Hepatocyte (in vitro differentiated cells): ENCODE results near the gene CILP. TPM values are rescaled to one million over a fixed set of nuclear protein-coding genes. Genes with fewer than 3 reads are reported as not detected.

Experiments used
- DNase-seq: peaks from one replicate; pipeline ENCODE4 v3.0.0-alpha.2; 2016; ENCODE audit warnings: low spot score
- H2AFZ ChIP-seq: fragments of 200-600 bp; sonication (generic); 2 replicates; pipeline ENCODE4 v1.6.0; 2016; ENCODE audit warnings: antibody characterized with exemption, mild to moderate bottlenecking
- H3K27ac ChIP-seq: fragments of 200-600 bp; sonication (generic); 2 replicates; pipeline ENCODE4 v1.5.1; 2016; ENCODE audit warnings: mild to moderate bottlenecking
- H3K27me3 ChIP-seq: fragments of 200-600 bp; sonication (generic); 2 replicates; pipeline ENCODE4 v1.6.1; 2016
- H3K36me3 ChIP-seq: fragments of 200-600 bp; sonication (generic); replicated peaks from 2 replicates; pipeline ENCODE4 v1.5.1; 2016; ENCODE audit warnings: low read depth; ENCODE audit not compliant: insufficient read depth
- H3K4me1 ChIP-seq: fragments of 200-600 bp; sonication (generic); 2 replicates; pipeline ENCODE4 v1.5.1; 2016; ENCODE audit warnings: mild to moderate bottlenecking, moderate library complexity; ENCODE audit not compliant: insufficient read depth
- H3K4me2 ChIP-seq: fragments of 200-600 bp; sonication (generic); 2 replicates; pipeline ENCODE4 v1.6.0; 2016
- H3K4me3 ChIP-seq: fragments of 200-600 bp; sonication (generic); 2 replicates; pipeline ENCODE4 v1.5.1; 2016; ENCODE audit warnings: mild to moderate bottlenecking
- H3K79me2 ChIP-seq: fragments of 200-600 bp; sonication (generic); 2 replicates; pipeline ENCODE4 v1.6.0; 2017; ENCODE audit warnings: mild to moderate bottlenecking
- H3K9me2 ChIP-seq: fragments of 200-600 bp; sonication (generic); replicated peaks from 2 replicates; pipeline ENCODE4 v1.6.0; 2017; ENCODE audit warnings: mild to moderate bottlenecking; ENCODE audit not compliant: insufficient read depth
- H3K9me3 ChIP-seq: fragments of 200-600 bp; sonication (generic); 2 replicates; pipeline ENCODE4 v1.5.1; 2016; ENCODE audit warnings: low read depth, mild to moderate bottlenecking
- H4K20me1 ChIP-seq: fragments of 200-600 bp; sonication (generic); 2 replicates; pipeline ENCODE4 v1.6.0; 2016; ENCODE audit warnings: mild to moderate bottlenecking; ENCODE audit not compliant: insufficient read depth, poor library complexity, severe bottlenecking
- EZH2 ChIP-seq: fragments of 200-600 bp; sonication (generic); IDR thresholded peaks from 2 replicates; pipeline ENCODE4 v1.6.1; 2016; ENCODE audit warnings: antibody characterized with exemption, mild to moderate bottlenecking, borderline replicate concordance
- EZH2phosphoT487 ChIP-seq: fragments of 200-600 bp; sonication (generic); IDR thresholded peaks from one replicate; pipeline ENCODE4 v1.6.1; 2018; ENCODE audit warnings: antibody characterized with exemption, mild to moderate bottlenecking, low read depth, moderate library complexity; ENCODE audit not compliant: unreplicated experiment, severe bottlenecking
- WGBS: methylation state at CpG from one replicate; pipeline ENCODE4 v1.1.6; 2016; ENCODE audit warnings: low lambda C conversion rate; ENCODE audit errors: missing lambda C conversion rate; 5-methylcytosine and 5-hydroxymethylcytosine counted together
- polyA plus RNA-seq: library from polyadenylated mRNA; unstranded; fragments of >200 nt; fragmentation: Nextera tagmentation; extraction: Ambion mirVana; gene quantifications from 2 replicates; pipeline ENCODE4 v1.2.1, GENCODE V29; 2016
- total RNA-seq: library from RNA; depleted of rRNA; stranded (reverse); fragments of >200 nt; gene quantifications from 2 replicates; pipeline ENCODE4 v1.2.3, GENCODE V29; 2014
- TF ChIP-seq, protein P1 (sequence below): fragments of 200-600 bp; sonication (generic); IDR thresholded peaks from 2 replicates; pipeline ENCODE4 v1.5.1; 2016; ENCODE audit warnings: antibody characterized with exemption, mild to moderate bottlenecking; ENCODE audit not compliant: poor library complexity

CILP gene
- total and polyA plus RNA-seq, 2 experiments from 2014 or later, result 67.1 to 96.4 TPM

DNA sequence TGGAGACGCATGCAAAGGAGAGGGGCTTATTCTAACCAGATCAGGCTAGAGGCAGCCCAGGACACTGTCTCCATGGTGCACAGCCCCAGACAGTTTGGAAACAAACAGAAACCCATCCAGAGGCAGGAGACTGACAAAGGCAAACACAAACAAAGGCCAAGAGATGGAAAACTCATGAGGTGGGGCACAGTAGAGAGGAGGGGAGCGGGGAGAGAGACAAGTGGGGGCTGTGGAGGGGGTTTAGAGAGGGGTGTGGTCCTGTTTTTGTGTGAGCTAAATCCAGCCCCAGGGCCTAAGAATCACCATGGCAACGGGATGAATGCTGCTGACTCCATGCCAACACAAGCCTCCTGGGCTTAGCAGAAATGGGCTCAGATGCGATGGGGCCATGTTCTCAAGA, 43.1 kb upstream of the CILP start:
- WGBS, result 79% methylated on average over 3 of the region's 4 CpGs
- H3K4me2 ChIP-seq, result no peak overlapping the region
- no peak overlapping the region for H3K4me3 ChIP-seq
- peaks cover 30% of the 10 kb centered on the region for H3K4me1 ChIP-seq
- DNase-seq, result no peak
- H4K20me1 ChIP-seq, result no peaks in the 10 kb centered on the region
- H3K9me2 ChIP-seq, result no peaks in the 10 kb centered on the region
- H2AFZ ChIP-seq, result no peak overlapping the region
- no peaks in the 10 kb centered on the region for H3K79me2 ChIP-seq
- H3K27ac ChIP-seq, result peak overlapping the region; percentile 18
- H3K9me3 ChIP-seq, result no peaks in the 10 kb centered on the region
- TF ChIP-seq EZH2 (no peak), EZH2phosphoT487 (no peak)
- TF ChIP-seq, protein P1, sequence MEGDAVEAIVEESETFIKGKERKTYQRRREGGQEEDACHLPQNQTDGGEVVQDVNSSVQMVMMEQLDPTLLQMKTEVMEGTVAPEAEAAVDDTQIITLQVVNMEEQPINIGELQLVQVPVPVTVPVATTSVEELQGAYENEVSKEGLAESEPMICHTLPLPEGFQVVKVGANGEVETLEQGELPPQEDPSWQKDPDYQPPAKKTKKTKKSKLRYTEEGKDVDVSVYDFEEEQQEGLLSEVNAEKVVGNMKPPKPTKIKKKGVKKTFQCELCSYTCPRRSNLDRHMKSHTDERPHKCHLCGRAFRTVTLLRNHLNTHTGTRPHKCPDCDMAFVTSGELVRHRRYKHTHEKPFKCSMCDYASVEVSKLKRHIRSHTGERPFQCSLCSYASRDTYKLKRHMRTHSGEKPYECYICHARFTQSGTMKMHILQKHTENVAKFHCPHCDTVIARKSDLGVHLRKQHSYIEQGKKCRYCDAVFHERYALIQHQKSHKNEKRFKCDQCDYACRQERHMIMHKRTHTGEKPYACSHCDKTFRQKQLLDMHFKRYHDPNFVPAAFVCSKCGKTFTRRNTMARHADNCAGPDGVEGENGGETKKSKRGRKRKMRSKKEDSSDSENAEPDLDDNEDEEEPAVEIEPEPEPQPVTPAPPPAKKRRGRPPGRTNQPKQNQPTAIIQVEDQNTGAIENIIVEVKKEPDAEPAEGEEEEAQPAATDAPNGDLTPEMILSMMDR, result no peak
- no peaks in the 10 kb centered on the region for H3K27me3 ChIP-seq
- no peaks in the 10 kb centered on the region for H3K36me3 ChIP-seq

- no peaks in the 10 kb centered on the region for H3K9me2 ChIP-seq
- H3K9me3 ChIP-seq, result no peaks in the 10 kb centered on the region
- no peaks in the 10 kb centered on the region for H3K36me3 ChIP-seq
- H3K4me1 ChIP-seq, result peaks cover 28% of the 10 kb centered on the region
- no peak overlapping the region for H3K4me2 ChIP-seq
- peak overlapping the region; percentile 31 for H3K27ac ChIP-seq
- H3K79me2 ChIP-seq, result no peaks in the 10 kb centered on the region
- no peak overlapping the region for H2AFZ ChIP-seq
- no peak overlapping the region for H3K4me3 ChIP-seq
- 79% methylated on average over 2 of the region's 2 CpGs for WGBS
- no peak for DNase-seq
- H3K27me3 ChIP-seq, result no peaks in the 10 kb centered on the region
- no peak for TF ChIP-seq EZH2
- no peak for TF ChIP-seq EZH2phosphoT487
- TF ChIP-seq, protein P1, result no peak
- H4K20me1 ChIP-seq, result no peaks in the 10 kb centered on the region
Measured at GRCh38 chr15:65249641-65250040, 38.4 kb upstream of the CILP start.

DNA sequence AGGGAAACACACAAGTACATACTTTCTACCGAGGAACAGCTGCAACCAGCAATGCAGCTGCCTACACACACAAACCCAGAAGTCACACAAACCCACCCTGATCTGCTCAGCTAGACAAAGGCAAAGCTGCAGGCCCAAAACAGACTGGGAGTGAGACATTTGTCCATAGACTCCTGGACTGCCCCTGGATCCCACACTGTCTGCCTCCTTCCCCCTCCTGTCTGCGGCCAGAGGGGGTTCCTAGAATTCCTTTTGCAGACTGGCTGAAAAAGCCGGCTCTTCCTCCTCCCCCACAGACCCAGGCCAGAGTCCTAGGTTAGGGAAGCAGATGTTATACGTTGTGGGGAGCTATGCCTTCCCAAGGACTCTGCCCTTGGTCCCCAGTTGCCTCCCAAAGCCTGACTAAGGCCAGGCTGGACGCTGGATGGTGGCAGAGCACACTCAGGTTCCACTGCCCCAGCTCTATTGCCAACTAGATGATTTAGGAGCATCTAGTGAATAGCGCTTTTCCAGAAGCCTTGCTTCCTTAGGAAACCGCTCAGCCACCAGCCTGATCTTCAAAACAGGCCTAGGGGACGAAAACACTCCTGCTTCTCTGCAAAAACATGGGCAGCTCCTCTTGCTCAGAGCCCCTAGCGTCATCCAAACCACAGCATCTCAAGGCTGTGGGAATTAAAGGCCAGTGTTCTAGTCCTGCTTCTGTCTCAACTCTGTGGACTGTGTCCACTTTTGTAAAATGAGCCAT, 37.4 kb upstream of the CILP start:
- no peaks in the 10 kb centered on the region for H3K79me2 ChIP-seq
- no peak overlapping the region for H3K4me2 ChIP-seq
- DNase-seq, result no peak
- no peaks in the 10 kb centered on the region for H4K20me1 ChIP-seq
- no peaks in the 10 kb centered on the region for H3K9me3 ChIP-seq
- no peak overlapping the region for H3K4me3 ChIP-seq
- H3K4me1 ChIP-seq, result peaks cover 27% of the 10 kb centered on the region
- no peaks in the 10 kb centered on the region for H3K9me2 ChIP-seq
- H2AFZ ChIP-seq, result no peak overlapping the region
- H3K27ac ChIP-seq, result peak overlapping the region; percentile 31
- no peak for TF ChIP-seq EZH2phosphoT487
- TF ChIP-seq EZH2, result no peak
- TF ChIP-seq, protein P1, result no peak
- no peaks in the 10 kb centered on the region for H3K36me3 ChIP-seq
- 74% methylated on average over 9 of the region's 9 CpGs for WGBS
- no peaks in the 10 kb centered on the region for H3K27me3 ChIP-seq
